Globus pallidus (tissue), 1 donor: Measurements from ENCODE around the gene TOM1.

Experiments
- DNase-seq: peaks from one replicate; pipeline ENCODE4 v3.0.0-alpha.2; 2015; ENCODE audit warnings: low spot score

TOM1 gene

DNA sequence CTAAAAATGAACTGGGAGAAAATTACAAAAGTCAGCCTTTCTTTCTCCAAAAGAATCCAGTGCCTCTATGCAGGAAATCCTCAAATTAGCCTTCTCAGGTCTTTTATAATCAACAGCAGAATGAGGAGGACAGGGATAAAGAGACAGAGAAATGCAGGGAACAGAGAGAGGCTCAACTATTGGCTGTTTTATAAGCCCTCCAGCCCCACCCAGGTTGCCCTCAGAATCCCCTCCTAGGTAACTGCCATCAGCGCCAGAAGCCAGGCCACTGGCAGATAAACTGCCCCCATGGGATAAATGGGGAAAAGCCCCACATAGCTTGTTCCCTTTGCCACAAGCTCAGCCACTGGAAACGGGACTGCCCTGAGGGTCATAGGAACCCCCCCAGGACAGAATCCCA, 70.3 kb downstream of the TOM1 start:
- DNase-seq: no peak

GRCh38 chr22:35373781-35374180, 74.1 kb downstream of the TOM1 start:
- DNase-seq: no peak

- DNase-seq: no peak
Observed at GRCh38 chr22:35375031-35375430, 75.3 kb downstream of the TOM1 start.

DNA sequence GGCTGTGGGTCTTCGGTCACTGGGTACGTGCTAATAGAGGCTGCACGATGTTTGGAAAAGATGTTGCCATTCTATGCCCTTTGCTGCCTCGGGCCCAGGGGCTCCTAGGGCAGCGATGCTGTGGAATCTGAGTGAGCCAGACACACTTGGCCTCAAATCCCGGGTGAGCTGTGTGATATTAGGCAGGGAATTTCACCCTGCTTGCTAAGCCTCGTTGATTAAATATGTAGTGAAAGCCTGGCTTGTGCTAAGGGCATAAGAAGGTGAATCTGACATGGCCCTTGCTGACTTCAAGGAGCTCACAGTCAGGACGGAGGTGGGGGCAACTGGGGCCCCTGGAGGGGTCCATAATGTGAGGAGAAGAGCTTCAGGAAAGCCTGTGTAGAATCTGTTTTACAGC, 75.8 kb downstream of the TOM1 start:
- no peak for DNase-seq

DNA sequence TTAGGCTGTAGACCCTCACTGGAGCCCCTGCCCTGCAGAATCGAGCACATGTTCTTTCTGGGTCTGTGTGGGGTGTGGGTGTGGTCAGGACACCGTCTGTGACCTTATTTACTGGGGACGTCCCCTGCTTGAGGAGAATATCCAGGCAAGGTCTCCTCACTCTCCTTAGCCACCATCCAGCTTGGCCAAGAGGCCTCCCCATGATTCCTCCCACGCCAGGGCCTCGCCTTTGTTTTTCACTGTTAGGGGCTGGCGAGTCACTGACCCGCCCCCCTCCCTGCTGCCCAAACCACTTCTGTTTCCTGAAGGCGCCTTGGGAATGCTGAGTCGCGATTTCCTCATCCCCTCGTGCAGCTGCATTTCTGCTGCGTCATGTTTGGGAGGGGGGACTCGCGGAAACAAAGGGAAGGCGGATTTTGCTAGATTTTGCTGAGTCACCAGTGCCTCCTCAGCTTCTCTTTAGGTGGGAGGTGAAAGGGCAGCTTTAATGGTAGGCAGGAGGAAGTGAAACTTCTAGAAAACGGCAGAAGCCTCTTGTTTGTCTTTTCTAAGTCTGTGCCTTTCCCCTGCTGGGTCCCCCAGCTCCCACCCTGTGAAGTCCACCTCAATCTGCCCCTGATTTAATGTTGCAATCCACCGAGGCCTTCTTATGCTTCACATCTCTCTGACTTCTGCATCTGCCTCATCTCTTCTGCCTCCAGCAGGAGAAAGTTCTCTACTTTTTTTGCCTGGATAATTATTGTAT, 77.2 kb downstream of the TOM1 start:
- peak; percentile 88 for DNase-seq

GRCh38 chr22:35377735-35378134, 78.0 kb downstream of the TOM1 start:
- DNase-seq: no peak

- no peak for DNase-seq
Observed at GRCh38 chr22:35378621-35379020, 78.9 kb downstream of the TOM1 start.

DNA sequence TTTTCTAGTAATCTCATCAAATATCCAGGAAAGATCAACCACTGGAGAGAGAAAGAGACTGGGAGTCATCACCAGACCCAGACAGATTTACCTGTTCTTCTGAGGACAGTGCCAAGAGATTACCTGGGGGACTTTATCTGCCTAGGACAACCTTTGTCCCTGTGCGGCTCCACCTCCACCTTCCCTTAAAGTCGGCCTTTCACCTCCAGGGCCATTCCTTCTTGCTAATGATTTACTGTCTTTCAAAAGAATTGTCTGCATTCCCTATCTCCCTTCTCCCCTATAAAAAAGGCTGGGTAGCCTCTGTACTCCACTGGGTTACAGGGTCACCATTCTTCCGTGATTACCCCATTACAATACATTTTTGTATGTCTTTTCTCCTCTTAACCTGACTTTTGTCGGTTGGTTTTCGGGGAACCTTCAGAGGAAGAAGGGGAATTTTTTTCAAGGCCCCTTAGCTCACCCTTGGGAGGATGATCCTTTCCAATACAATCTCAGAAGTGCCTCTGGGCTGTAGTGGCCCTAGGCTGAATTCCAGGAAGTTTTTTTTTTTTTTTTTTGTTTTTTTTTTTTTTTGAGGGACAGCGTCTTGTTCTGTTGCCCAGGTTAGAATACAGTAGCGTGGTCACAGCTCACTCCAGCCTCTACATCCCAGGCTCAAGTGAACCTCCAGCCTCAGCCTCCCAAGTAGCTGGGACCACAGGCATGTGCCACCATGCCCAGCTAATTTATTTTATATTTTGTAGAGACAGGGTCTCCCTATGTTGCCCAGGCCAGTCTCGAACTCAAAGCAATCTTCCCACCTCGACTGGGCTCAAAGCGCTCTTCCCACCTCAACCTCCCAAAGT, 79.7 kb downstream of the TOM1 start:
- DNase-seq: no peak

- DNase-seq: no peak
Observed at GRCh38 chr22:35380013-35380412, 80.3 kb downstream of the TOM1 start.

DNA sequence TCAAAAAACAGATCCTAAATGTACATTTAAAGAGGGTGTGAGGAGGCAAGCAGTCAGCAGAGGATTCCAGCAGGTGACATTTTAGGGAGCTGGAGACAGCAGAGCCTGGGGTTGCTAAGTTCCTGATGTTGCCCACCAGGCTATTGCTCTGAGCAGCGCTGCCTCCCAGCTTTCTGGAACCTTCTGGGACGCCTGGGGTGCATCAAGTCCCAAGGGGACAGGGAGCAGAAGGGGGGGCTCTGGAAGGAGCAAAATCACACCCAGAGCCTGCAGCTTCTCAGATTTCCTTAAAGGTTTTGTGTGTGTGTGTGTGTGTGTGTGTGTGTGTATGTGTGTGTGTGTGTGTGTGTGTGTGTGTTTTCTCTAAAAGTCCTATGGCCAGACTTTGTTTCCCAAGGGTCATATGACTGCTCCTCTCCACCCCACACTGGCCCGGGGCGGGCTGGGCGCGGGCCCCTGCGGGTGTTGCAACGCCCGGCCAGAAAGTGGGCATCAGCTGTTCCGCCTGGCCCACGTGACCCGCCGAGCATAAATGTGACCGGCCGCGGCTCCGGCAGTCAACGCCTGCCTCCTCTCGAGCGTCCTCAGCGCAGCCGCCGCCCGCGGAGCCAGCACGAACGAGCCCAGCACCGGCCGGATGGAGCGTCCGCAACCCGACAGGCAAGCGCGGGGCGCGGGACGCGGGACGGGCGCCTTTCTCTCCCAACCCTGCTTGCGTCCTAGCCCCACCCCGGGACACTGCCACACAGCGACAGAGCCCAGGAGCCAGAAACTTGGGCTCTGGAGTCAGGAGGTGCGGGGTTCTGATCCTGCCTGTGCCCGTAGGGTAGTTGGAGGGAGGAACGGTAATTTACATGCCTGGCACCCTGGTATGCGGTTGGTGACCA, 81.1 kb downstream of the TOM1 start, which contains the start of gene HMOX1:
TSS of gene HMOX1 (plus strand) at position 560 of the 887 bp plus-strand sequence. CDS start at position 638, 78 bp downstream.
- DNase-seq: peak; percentile 86

DNA sequence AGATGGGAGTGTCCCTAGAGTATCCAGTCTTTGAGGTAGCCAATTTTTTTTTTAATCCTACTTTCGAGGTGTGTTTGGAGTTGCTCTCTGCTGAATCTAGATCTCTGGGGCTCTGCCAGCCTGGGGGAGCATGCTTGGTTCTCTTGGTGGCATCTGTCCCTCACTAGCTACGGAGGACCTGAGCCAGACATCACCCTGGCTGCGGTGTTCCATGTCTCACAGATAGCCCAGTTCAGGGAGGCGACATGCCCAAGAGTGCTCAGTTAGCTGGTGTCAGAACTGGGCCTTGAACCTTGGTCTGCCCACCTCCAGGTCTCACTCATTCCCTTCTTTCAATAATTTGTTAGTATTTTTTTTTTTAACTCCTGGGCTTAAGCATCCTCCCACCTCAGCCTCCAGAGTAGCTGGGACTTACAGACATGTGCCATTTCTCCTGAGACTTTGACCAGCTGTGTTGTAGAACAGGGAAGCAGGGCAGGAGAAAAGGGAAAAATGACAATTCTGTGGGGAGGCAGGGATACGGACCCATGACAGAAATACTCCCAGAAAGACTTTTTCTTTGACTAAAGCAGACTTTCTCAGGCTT, 81.8 kb downstream of the TOM1 start:
- no peak for DNase-seq

DNA sequence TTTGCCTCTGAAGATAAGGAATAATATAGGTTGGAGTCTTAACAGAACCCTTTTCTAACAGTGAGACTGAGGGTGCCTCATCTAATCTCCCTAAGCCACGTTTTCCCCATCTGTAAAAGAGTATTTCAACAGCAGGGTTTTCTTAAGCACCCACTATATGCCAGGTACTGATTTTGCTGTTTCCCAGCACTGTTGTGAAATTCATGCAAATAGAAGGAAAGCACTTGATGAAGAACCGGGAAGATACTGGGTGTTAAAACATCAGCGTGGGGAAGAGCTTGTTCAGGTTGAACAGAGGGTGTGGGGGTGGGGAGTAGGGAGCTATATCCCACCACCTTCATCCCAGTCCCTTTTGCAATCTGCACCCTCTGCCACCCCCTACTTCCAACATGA, 84.0 kb downstream of the TOM1 start:
- DNase-seq: no peak

- no peak for DNase-seq
Observed at GRCh38 chr22:35384527-35384926, 84.8 kb downstream of the TOM1 start.

DNA sequence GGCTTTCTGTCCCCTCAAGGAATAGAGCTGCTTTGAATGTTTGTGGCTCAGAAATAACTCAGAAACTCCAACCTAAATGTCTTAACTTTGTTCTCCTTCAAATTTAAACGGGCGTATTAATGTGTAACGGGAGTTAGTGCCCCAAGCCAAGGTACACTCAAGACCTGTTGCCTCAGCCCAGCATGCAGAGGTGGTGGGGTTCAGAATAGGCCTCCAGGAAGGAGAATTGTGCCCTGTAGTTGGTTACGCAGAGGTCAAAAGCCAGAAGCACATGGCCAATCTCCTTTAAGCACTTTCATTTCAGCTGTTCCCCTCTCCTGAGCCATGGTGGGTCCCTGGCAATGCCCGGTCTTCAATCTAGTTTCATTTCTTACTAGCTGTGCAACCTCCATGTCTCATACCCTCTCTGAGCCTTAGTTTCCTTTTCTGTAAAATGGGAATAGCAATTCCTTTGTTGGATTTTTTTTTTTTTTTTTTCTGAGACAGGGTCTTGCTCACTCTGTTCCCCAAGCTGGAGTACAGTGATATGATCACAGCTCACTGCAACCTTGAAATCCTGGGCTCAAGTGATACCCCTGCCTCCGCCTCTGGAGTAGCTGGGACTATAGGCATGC, 85.4 kb downstream of the TOM1 start:
- no peak for DNase-seq

DNA sequence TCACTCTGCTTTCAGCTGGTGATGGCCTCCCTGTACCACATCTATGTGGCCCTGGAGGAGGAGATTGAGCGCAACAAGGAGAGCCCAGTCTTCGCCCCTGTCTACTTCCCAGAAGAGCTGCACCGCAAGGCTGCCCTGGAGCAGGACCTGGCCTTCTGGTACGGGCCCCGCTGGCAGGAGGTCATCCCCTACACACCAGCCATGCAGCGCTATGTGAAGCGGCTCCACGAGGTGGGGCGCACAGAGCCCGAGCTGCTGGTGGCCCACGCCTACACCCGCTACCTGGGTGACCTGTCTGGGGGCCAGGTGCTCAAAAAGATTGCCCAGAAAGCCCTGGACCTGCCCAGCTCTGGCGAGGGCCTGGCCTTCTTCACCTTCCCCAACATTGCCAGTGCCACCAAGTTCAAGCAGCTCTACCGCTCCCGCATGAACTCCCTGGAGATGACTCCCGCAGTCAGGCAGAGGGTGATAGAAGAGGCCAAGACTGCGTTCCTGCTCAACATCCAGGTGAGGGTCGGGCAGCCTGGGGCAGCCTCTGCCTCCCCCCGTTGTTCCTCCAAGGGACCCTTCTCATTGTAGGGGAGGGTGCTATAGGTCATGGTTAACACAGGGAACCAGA, 87.1 kb downstream of the TOM1 start:
- DNase-seq: no peak

GRCh38 chr22:35390933-35391332, 91.2 kb downstream of the TOM1 start:
- no peak for DNase-seq

- no peak for DNase-seq
Observed at GRCh38 chr22:35392357-35392756, 92.7 kb downstream of the TOM1 start.

GRCh38 chr22:35393116-35394010, 93.7 kb downstream of the TOM1 start:
- DNase-seq: no peak

- DNase-seq: no peak
Observed at GRCh38 chr22:35394011-35394312, 94.3 kb downstream of the TOM1 start.
